Osteocyte (in vitro differentiated cells): ENCODE results near the gene CAMK1D. TPM values are rescaled to one million over a fixed set of nuclear protein-coding genes. Genes with fewer than 3 reads are reported as not detected.

ENCODE experiments used
- DNase-seq: peaks from one replicate; pipeline ENCODE4 v3.0.0; 2021; ENCODE audit warnings: mixed read lengths; ENCODE audit not compliant: unreplicated experiment; ENCODE audit errors: extremely low spot score
- H3K27ac Mint-ChIP-seq: one replicate; pipeline ENCODE4 v1.8.0; 2021; ENCODE audit warnings: mild to moderate bottlenecking, mixed read lengths; ENCODE audit not compliant: unreplicated experiment
- H3K27me3 Mint-ChIP-seq: one replicate; pipeline ENCODE4 v1.8.0; 2021; ENCODE audit warnings: mixed read lengths; ENCODE audit not compliant: unreplicated experiment
- H3K36me3 Mint-ChIP-seq: one replicate; pipeline ENCODE4 v1.8.0; 2021; ENCODE audit warnings: mixed read lengths; ENCODE audit not compliant: unreplicated experiment
- H3K4me1 Mint-ChIP-seq: one replicate; pipeline ENCODE4 v1.8.0; 2021; ENCODE audit warnings: mixed read lengths; ENCODE audit not compliant: unreplicated experiment
- H3K4me3 Mint-ChIP-seq: one replicate; pipeline ENCODE4 v1.8.0; 2021; ENCODE audit warnings: mild to moderate bottlenecking, moderate library complexity, mixed read lengths; ENCODE audit not compliant: unreplicated experiment
- H3K9me3 Mint-ChIP-seq: one replicate; pipeline ENCODE4 v1.8.0; 2021; ENCODE audit warnings: mixed read lengths; ENCODE audit not compliant: unreplicated experiment
- CTCF ChIP-seq: fragments of 200-600 bp; sonication (generic); IDR thresholded peaks from 2 replicates; pipeline ENCODE4 v1.5.0; 2021; ENCODE audit warnings: antibody characterized with exemption, mild to moderate bottlenecking, moderate library complexity
- total RNA-seq: library from RNA; stranded (reverse); gene quantifications from 2 replicates; pipeline ENCODE4 v1.2.1, GENCODE V29; 2021

CAMK1D gene
- total RNA-seq, 1 donor from 2014 or later = 13.7 TPM

- Mint-ChIP-seq H3K4me3 (no peak overlapping the region), H3K4me1 (peaks cover 6% of the 10 kb centered on the region), H3K27ac (no peak overlapping the region), H3K27me3 (no peaks in the 10 kb centered on the region), H3K36me3 (peaks cover 3% of the 10 kb centered on the region), H3K9me3 (peaks cover 6% of the 10 kb centered on the region)
- TF ChIP-seq CTCF = no peak
- DNase-seq = peak; percentile 59
These were observed 285.8 kb downstream of the CAMK1D start for GRCh38 chr10:12635127-12635541.

- Mint-ChIP-seq H3K9me3 (peaks cover under 1% of the 10 kb centered on the region), H3K4me3 (no peak overlapping the region), H3K36me3 (peaks cover 3% of the 10 kb centered on the region), H3K27me3 (no peaks in the 10 kb centered on the region), H3K4me1 (peaks cover 6% of the 10 kb centered on the region), H3K27ac (no peak overlapping the region)
- DNase-seq = no peak
- no peak for TF ChIP-seq CTCF
These were observed 287.2 kb downstream of the CAMK1D start for GRCh38 chr10:12636571-12636970.

GRCh38 chr10:12637649-12638048, 288.3 kb downstream of the CAMK1D start:
- no peaks in the 10 kb centered on the region for H3K9me3 Mint-ChIP-seq
- H3K27me3 Mint-ChIP-seq = no peaks in the 10 kb centered on the region
- peaks cover 3% of the 10 kb centered on the region for H3K36me3 Mint-ChIP-seq
- DNase-seq = no peak
- no peak overlapping the region for H3K4me3 Mint-ChIP-seq
- no peak for TF ChIP-seq CTCF
- peaks cover 6% of the 10 kb centered on the region for H3K4me1 Mint-ChIP-seq
- no peak overlapping the region for H3K27ac Mint-ChIP-seq

- DNase-seq = no peak
- H3K4me1 Mint-ChIP-seq = peaks cover 3% of the 10 kb centered on the region
- no peaks in the 10 kb centered on the region for H3K27me3 Mint-ChIP-seq
- no peak overlapping the region for H3K4me3 Mint-ChIP-seq
- H3K9me3 Mint-ChIP-seq = no peaks in the 10 kb centered on the region
- no peak for TF ChIP-seq CTCF
- H3K36me3 Mint-ChIP-seq = no peaks in the 10 kb centered on the region
- H3K27ac Mint-ChIP-seq = no peak overlapping the region
These were observed 288.8 kb downstream of the CAMK1D start for GRCh38 chr10:12638103-12638502.

- no peak for DNase-seq
- H3K4me1 Mint-ChIP-seq = peaks cover 3% of the 10 kb centered on the region
- no peaks in the 10 kb centered on the region for H3K27me3 Mint-ChIP-seq
- no peak overlapping the region for H3K27ac Mint-ChIP-seq
- no peak for TF ChIP-seq CTCF
- H3K36me3 Mint-ChIP-seq = no peaks in the 10 kb centered on the region
- H3K9me3 Mint-ChIP-seq = no peaks in the 10 kb centered on the region
- no peak overlapping the region for H3K4me3 Mint-ChIP-seq
These were observed 289.4 kb downstream of the CAMK1D start for GRCh38 chr10:12638781-12639180.
